ENCODE data around the gene ADAMTS19.
A peak's percentile ranks its signal among the peaks of the same experiment; 100 is the strongest.

Gene ADAMTS19

GRCh38 chr5:129698661-129699060, 238.6 kb downstream of the ADAMTS19 start:
- H3K4me3 ChIP-seq (ENCODE audit: control insufficient read depth, low read depth, low read length) = no peak overlapping the region
- TF ChIP-seq CTCF (IDR thresholded peaks at IDR 0.05; ENCODE audit: control insufficient read depth, insufficient read depth, low read depth, low read length, missing control alignments) = peak; percentile 4
- DNase-seq (ENCODE audit: low read depth) = no peak

- no peak for DNase-seq (ENCODE audit: low read depth)
- no peak overlapping the region for H3K4me3 ChIP-seq (ENCODE audit: control insufficient read depth, low read depth, low read length)
- TF ChIP-seq CTCF (IDR thresholded peaks at IDR 0.05; ENCODE audit: control insufficient read depth, insufficient read depth, low read depth, low read length, missing control alignments) = no peak
These were observed 256.1 kb downstream of the ADAMTS19 start for GRCh38 chr5:129716235-129716634.

- TF ChIP-seq CTCF (IDR thresholded peaks at IDR 0.05; ENCODE audit: control insufficient read depth, insufficient read depth, low read depth, low read length, missing control alignments) = no peak
- H3K4me3 ChIP-seq (ENCODE audit: control insufficient read depth, low read depth, low read length) = no peak overlapping the region
- DNase-seq (ENCODE audit: low read depth) = no peak
These were observed 256.6 kb downstream of the ADAMTS19 start for GRCh38 chr5:129716651-129717050.

- DNase-seq (ENCODE audit: low read depth) = no peak
- TF ChIP-seq CTCF (IDR thresholded peaks at IDR 0.05; ENCODE audit: control insufficient read depth, insufficient read depth, low read depth, low read length, missing control alignments) = no peak
- no peak overlapping the region for H3K4me3 ChIP-seq (ENCODE audit: control insufficient read depth, low read depth, low read length)
These were observed 257.7 kb downstream of the ADAMTS19 start for GRCh38 chr5:129717751-129718310.

GRCh38 chr5:129718471-129719090, 258.5 kb downstream of the ADAMTS19 start:
- TF ChIP-seq CTCF (IDR thresholded peaks at IDR 0.05; ENCODE audit: control insufficient read depth, insufficient read depth, low read depth, low read length, missing control alignments) = no peak
- no peak overlapping the region for H3K4me3 ChIP-seq (ENCODE audit: control insufficient read depth, low read depth, low read length)
- DNase-seq (ENCODE audit: low read depth) = no peak

GRCh38 chr5:129724222-129724621, 264.1 kb downstream of the ADAMTS19 start:
- DNase-seq (ENCODE audit: low read depth) = no peak
- no peak for TF ChIP-seq CTCF (IDR thresholded peaks at IDR 0.05; ENCODE audit: control insufficient read depth, insufficient read depth, low read depth, low read length, missing control alignments)
- no peak overlapping the region for H3K4me3 ChIP-seq (ENCODE audit: control insufficient read depth, low read depth, low read length)

All from AG09309 (cell line).